MM.1S (cell line): ENCODE data around the gene COL2A1.

ENCODE experiments used
- EZH2 ChIP-seq: fragments of 300-600 bp; sonication (generic); optimal IDR thresholded peaks from 2 replicates; pipeline ENCODE3; 2017; ENCODE audit warnings: low read depth, mild to moderate bottlenecking, antibody characterized with exemption, low read length, mixed read lengths
- EZH2phosphoT487 ChIP-seq: fragments of 300-600 bp; sonication (generic); IDR thresholded peaks from 2 replicates; pipeline ENCODE4 v1.6.1; 2018; ENCODE audit warnings: antibody characterized with exemption, low read length
- TF ChIP-seq, protein P1 (sequence below): fragments of 300-600 bp; sonication (generic); IDR thresholded peaks from 2 replicates; pipeline ENCODE4 v1.5.1; 2016; ENCODE audit warnings: antibody characterized with exemption, low read length, mixed read lengths

DNA sequence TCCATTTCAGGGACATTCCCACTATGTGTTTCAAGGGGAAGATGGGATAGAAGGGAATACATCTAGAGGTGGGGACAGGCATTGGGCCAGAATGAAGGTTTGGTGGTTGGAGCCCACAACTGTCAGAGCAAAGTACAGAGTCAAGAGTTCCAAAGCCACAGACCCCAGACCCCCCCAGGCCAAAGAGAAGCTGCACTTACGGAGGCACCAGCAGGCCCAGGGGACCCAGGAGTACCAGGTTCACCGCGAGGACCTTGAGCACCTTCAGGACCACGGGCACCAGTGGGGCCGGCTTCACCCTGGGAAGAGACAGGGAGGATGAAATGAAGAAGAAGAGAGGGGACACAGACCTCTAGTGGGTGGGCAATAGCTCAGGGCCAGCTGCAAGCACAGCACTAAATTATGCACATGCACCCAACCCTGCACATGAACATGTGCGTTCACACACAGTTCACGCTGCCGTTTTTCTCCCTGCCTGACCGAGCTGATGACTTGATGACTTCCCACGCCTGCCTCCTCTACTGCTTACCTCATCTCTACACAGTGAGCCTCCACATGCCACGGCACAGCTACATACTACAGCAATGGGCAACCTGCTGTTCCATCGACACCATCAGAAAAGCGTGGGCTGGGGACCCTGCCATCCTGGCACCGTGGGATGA, 16.7 kb downstream of the COL2A1 start:
- TF ChIP-seq, protein P1, sequence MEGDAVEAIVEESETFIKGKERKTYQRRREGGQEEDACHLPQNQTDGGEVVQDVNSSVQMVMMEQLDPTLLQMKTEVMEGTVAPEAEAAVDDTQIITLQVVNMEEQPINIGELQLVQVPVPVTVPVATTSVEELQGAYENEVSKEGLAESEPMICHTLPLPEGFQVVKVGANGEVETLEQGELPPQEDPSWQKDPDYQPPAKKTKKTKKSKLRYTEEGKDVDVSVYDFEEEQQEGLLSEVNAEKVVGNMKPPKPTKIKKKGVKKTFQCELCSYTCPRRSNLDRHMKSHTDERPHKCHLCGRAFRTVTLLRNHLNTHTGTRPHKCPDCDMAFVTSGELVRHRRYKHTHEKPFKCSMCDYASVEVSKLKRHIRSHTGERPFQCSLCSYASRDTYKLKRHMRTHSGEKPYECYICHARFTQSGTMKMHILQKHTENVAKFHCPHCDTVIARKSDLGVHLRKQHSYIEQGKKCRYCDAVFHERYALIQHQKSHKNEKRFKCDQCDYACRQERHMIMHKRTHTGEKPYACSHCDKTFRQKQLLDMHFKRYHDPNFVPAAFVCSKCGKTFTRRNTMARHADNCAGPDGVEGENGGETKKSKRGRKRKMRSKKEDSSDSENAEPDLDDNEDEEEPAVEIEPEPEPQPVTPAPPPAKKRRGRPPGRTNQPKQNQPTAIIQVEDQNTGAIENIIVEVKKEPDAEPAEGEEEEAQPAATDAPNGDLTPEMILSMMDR: no peak
- TF ChIP-seq EZH2 (no peak), EZH2phosphoT487 (no peak)
